Type B pancreatic cell (in vitro differentiated cells): ENCODE measurements around the gene CCDC112. TPM values are rescaled to one million over a fixed set of nuclear protein-coding genes. Genes with fewer than 3 reads are reported as not detected.

ENCODE experiments used
- DNase-seq: peaks from one replicate; pipeline ENCODE4 v3.0.0; 2021; ENCODE audit warnings: mixed read lengths; ENCODE audit not compliant: unreplicated experiment; ENCODE audit errors: extremely low spot score
- H3K27ac Mint-ChIP-seq: 2 replicates; pipeline ENCODE4 v1.8.0; 2021; ENCODE audit warnings: mild to moderate bottlenecking, mixed read lengths
- H3K27me3 Mint-ChIP-seq: 2 replicates; pipeline ENCODE4 v1.8.0; 2021; ENCODE audit warnings: mixed read lengths
- H3K36me3 Mint-ChIP-seq: 2 replicates; pipeline ENCODE4 v1.8.0; 2021; ENCODE audit warnings: mixed read lengths
- H3K4me1 Mint-ChIP-seq: one replicate; pipeline ENCODE4 v1.8.0; 2021; ENCODE audit warnings: mixed read lengths; ENCODE audit not compliant: unreplicated experiment
- H3K4me3 Mint-ChIP-seq: 2 replicates; pipeline ENCODE4 v1.8.0; 2021; ENCODE audit warnings: mild to moderate bottlenecking, mixed read lengths
- H3K9me3 Mint-ChIP-seq: 2 replicates; pipeline ENCODE4 v1.8.0; 2021; ENCODE audit warnings: mixed read lengths
- total RNA-seq: library from RNA; stranded (reverse); gene quantifications from 2 replicates; pipeline ENCODE4 v1.2.1, GENCODE V29; 2021; ENCODE audit warnings: low replicate concordance
- TF ChIP-seq, protein P1 (sequence below): fragments of 200-600 bp; sonication (generic); conservative IDR thresholded peaks from 2 replicates; pipeline ENCODE4 v1.5.0; 2021; ENCODE audit warnings: antibody characterized with exemption, mild to moderate bottlenecking

Gene CCDC112
- total RNA-seq, 1 donor from 2014 or later, result 7.2 TPM

DNA sequence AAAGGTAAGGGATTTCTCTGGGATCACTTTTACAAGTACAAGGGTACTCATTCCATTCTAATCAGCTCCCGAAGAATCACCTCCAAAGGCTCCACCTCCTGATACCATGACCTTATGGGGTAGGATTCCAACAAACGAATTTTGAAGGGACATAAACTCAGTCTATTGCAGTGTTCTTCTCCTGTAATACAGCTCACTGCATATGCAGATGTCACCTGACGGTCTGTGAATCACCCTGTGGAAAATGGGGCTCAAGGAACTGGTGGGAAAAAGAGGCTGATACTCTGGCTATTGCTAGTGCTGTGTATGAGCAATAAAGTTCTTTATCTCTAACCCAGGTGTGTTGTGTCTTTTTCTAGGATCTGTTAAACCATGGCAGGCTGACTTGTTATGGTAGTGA is 42.4 kb upstream of the CCDC112 start:
- Mint-ChIP-seq H3K27me3 (no peaks in the 10 kb centered on the region), H3K9me3 (no peaks in the 10 kb centered on the region), H3K4me1 (no peaks in the 10 kb centered on the region), H3K4me3 (no peak overlapping the region), H3K36me3 (no peaks in the 10 kb centered on the region), H3K27ac (no peak overlapping the region)
- TF ChIP-seq, protein P1, sequence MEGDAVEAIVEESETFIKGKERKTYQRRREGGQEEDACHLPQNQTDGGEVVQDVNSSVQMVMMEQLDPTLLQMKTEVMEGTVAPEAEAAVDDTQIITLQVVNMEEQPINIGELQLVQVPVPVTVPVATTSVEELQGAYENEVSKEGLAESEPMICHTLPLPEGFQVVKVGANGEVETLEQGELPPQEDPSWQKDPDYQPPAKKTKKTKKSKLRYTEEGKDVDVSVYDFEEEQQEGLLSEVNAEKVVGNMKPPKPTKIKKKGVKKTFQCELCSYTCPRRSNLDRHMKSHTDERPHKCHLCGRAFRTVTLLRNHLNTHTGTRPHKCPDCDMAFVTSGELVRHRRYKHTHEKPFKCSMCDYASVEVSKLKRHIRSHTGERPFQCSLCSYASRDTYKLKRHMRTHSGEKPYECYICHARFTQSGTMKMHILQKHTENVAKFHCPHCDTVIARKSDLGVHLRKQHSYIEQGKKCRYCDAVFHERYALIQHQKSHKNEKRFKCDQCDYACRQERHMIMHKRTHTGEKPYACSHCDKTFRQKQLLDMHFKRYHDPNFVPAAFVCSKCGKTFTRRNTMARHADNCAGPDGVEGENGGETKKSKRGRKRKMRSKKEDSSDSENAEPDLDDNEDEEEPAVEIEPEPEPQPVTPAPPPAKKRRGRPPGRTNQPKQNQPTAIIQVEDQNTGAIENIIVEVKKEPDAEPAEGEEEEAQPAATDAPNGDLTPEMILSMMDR, result no peak
- DNase-seq, result no peak

GRCh38 chr5:115337882-115338281 is 41.4 kb upstream of the CCDC112 start:
- TF ChIP-seq, protein P1, result no peak
- Mint-ChIP-seq H3K27me3 (no peaks in the 10 kb centered on the region), H3K4me3 (no peak overlapping the region), H3K27ac (no peak overlapping the region), H3K9me3 (no peaks in the 10 kb centered on the region), H3K4me1 (no peaks in the 10 kb centered on the region), H3K36me3 (no peaks in the 10 kb centered on the region)
- no peak for DNase-seq

- DNase-seq, result no peak
- TF ChIP-seq, protein P1, result no peak
- no peaks in the 10 kb centered on the region for H3K27me3 Mint-ChIP-seq
- H3K36me3 Mint-ChIP-seq, result no peaks in the 10 kb centered on the region
- no peaks in the 10 kb centered on the region for H3K4me1 Mint-ChIP-seq
- H3K27ac Mint-ChIP-seq, result no peak overlapping the region
- no peak overlapping the region for H3K4me3 Mint-ChIP-seq
- no peaks in the 10 kb centered on the region for H3K9me3 Mint-ChIP-seq
These were observed 40.5 kb upstream of the CCDC112 start for GRCh38 chr5:115336964-115337363.

GRCh38 chr5:115336201-115336720 is 39.8 kb upstream of the CCDC112 start:
- TF ChIP-seq, protein P1, result no peak
- no peaks in the 10 kb centered on the region for H3K27me3 Mint-ChIP-seq
- H3K4me3 Mint-ChIP-seq, result no peak overlapping the region
- no peak for DNase-seq
- no peak overlapping the region for H3K27ac Mint-ChIP-seq
- no peaks in the 10 kb centered on the region for H3K9me3 Mint-ChIP-seq
- no peaks in the 10 kb centered on the region for H3K4me1 Mint-ChIP-seq
- no peaks in the 10 kb centered on the region for H3K36me3 Mint-ChIP-seq

GRCh38 chr5:115335301-115335700 is 38.8 kb upstream of the CCDC112 start:
- Mint-ChIP-seq H3K27ac (no peak overlapping the region), H3K9me3 (no peaks in the 10 kb centered on the region), H3K4me1 (no peaks in the 10 kb centered on the region), H3K36me3 (no peaks in the 10 kb centered on the region), H3K27me3 (no peaks in the 10 kb centered on the region), H3K4me3 (no peak overlapping the region)
- TF ChIP-seq, protein P1, result no peak
- no peak for DNase-seq

DNA sequence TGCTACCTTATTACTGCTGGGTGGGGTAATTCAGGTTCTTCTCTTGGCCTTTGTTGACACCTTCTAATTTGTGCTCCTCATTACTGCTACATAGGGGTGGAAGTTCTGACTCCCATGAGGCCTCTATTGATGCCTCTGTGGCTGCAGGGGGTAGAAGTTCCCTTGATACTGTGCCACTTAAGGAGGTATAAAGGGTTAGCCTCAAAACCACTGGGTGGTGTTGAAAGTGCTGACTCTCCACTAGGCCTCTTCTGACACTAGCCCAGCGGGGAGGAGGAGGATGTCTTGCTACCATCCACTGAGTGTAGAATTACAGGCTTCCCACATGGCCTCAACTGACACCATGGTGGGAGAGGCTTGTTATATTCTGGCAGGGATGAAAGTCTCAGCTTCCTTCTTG is 36.7 kb upstream of the CCDC112 start:
- Mint-ChIP-seq H3K9me3 (no peaks in the 10 kb centered on the region), H3K27me3 (no peaks in the 10 kb centered on the region), H3K4me1 (no peaks in the 10 kb centered on the region), H3K4me3 (no peak overlapping the region), H3K27ac (no peak overlapping the region), H3K36me3 (no peaks in the 10 kb centered on the region)
- DNase-seq, result no peak
- TF ChIP-seq, protein P1, result no peak
